NB4 (cell line): ENCODE measurements around the gene FCN2.

Experiments
- CTCF ChIP-seq: IDR thresholded peaks from one replicate; pipeline ENCODE4 v1.5.1; 2012; ENCODE audit warnings: low read depth, low read length
- MYC ChIP-seq: IDR thresholded peaks from 2 replicates; pipeline ENCODE4 v1.6.1; 2011; ENCODE audit warnings: low read depth, low read length

GRCh38 chr9:134851020-134851419, 29.6 kb upstream of the FCN2 start:
- TF ChIP-seq CTCF (no peak), MYC (no peak)
